ENCODE data around the gene SLC44A3. TPM values are rescaled to one million over a fixed set of nuclear protein-coding genes. Genes with fewer than 3 reads are reported as not detected.

SLC44A3 gene
- total RNA-seq, 1 donor from 2014 or later, result 0.77 TPM

GRCh38 chr1:94905207-94905606 is 85.0 kb downstream of the SLC44A3 start:
- no peak for DNase-seq (ENCODE audit: low read depth, low spot score)
- Mint-ChIP-seq H3K9me3 (no peaks in the 10 kb centered on the region), H3K36me3 (ENCODE audit: low read depth) (peaks cover 28% of the 10 kb centered on the region), H3K27ac (ENCODE audit: unreplicated experiment) (no peak overlapping the region), H3K27me3 (ENCODE audit: low read depth) (no peaks in the 10 kb centered on the region), H3K4me1 (peaks cover 41% of the 10 kb centered on the region), H3K4me3 (no peak overlapping the region)
- TF ChIP-seq, protein P1, sequence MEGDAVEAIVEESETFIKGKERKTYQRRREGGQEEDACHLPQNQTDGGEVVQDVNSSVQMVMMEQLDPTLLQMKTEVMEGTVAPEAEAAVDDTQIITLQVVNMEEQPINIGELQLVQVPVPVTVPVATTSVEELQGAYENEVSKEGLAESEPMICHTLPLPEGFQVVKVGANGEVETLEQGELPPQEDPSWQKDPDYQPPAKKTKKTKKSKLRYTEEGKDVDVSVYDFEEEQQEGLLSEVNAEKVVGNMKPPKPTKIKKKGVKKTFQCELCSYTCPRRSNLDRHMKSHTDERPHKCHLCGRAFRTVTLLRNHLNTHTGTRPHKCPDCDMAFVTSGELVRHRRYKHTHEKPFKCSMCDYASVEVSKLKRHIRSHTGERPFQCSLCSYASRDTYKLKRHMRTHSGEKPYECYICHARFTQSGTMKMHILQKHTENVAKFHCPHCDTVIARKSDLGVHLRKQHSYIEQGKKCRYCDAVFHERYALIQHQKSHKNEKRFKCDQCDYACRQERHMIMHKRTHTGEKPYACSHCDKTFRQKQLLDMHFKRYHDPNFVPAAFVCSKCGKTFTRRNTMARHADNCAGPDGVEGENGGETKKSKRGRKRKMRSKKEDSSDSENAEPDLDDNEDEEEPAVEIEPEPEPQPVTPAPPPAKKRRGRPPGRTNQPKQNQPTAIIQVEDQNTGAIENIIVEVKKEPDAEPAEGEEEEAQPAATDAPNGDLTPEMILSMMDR (conservative IDR thresholded peaks at IDR 0.05), result no peak

DNA sequence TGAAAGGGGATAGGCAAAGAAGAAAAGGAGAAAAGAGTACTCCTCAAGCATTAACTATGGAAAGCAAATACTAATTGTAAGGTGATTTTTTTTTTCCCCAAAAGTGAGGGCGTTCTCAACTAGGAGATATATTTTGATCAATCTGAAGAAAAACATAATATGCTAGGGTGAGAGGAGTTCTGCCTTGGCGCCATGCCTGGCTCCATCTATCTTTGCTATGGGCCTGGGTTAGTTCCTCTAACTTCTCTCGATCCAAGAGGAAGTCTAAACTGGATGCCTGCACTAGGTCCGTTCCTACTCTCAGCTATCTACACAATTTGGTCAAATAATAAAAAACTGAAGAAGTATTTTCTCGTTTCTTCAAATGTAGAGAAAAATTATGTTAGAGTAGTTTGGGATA is 86.2 kb downstream of the SLC44A3 start:
- Mint-ChIP-seq H3K36me3 (ENCODE audit: low read depth) (peaks cover 32% of the 10 kb centered on the region), H3K27me3 (ENCODE audit: low read depth) (no peaks in the 10 kb centered on the region), H3K27ac (ENCODE audit: unreplicated experiment) (peak overlapping the region; percentile 65), H3K4me1 (peaks cover 52% of the 10 kb centered on the region), H3K9me3 (no peaks in the 10 kb centered on the region), H3K4me3 (no peak overlapping the region)
- TF ChIP-seq, protein P1 (conservative IDR thresholded peaks at IDR 0.05), result no peak
- DNase-seq (ENCODE audit: low read depth, low spot score), result no peak

- H3K27ac Mint-ChIP-seq (ENCODE audit: unreplicated experiment), result no peak overlapping the region
- H3K4me3 Mint-ChIP-seq, result no peak overlapping the region
- H3K4me1 Mint-ChIP-seq, result peaks cover 52% of the 10 kb centered on the region
- no peak for DNase-seq (ENCODE audit: low read depth, low spot score)
- H3K36me3 Mint-ChIP-seq (ENCODE audit: low read depth), result peaks cover 32% of the 10 kb centered on the region
- TF ChIP-seq, protein P1 (conservative IDR thresholded peaks at IDR 0.05), result no peak
- H3K9me3 Mint-ChIP-seq, result no peaks in the 10 kb centered on the region
- H3K27me3 Mint-ChIP-seq (ENCODE audit: low read depth), result no peaks in the 10 kb centered on the region
Measured at GRCh38 chr1:94907136-94907535, 87.0 kb downstream of the SLC44A3 start.

DNA sequence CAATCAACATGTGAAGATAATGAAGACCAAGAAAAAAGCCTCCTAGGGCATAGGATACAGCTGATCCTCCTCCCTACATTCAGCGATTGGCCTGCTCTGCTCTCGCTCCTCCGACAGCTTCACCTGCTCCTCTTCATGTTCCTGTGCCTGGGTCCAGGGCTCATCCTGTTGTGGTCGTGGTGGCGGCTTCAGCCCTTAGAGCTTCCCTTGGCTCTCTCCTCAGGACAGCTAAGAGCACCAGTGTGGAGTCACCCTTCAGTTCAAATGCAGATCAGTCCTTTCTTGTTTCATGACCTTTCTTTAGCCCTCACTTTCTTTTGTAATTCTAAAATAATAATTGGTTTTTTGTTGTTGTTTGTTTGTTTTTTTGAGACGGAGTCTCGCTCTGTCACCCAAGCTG is 88.0 kb downstream of the SLC44A3 start:
- peaks cover 34% of the 10 kb centered on the region for H3K36me3 Mint-ChIP-seq (ENCODE audit: low read depth)
- DNase-seq (ENCODE audit: low read depth, low spot score), result no peak
- TF ChIP-seq, protein P1 (conservative IDR thresholded peaks at IDR 0.05), result no peak
- H3K4me3 Mint-ChIP-seq, result no peak overlapping the region
- no peaks in the 10 kb centered on the region for H3K9me3 Mint-ChIP-seq
- H3K27ac Mint-ChIP-seq (ENCODE audit: unreplicated experiment), result no peak overlapping the region
- H3K27me3 Mint-ChIP-seq (ENCODE audit: low read depth), result no peaks in the 10 kb centered on the region
- peaks cover 57% of the 10 kb centered on the region for H3K4me1 Mint-ChIP-seq

DNA sequence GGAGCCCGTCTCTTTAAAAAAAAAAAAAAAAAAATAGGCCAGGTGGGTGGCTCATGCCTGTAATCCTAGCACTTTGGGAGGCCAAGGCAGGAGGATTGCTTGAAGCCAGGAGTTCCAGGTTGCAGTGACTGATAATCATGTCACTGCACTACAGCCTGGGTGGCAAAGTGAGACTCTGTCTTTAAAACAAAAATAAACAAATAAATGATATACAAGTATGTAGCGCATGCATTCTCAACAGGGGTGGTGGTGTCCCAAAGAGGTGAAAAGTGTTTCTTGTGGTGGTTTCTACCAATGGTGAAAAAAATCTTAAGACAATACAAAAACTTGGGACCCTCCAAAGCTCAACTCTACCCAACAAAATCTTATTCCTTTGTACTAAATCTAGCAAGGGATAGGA is 88.8 kb downstream of the SLC44A3 start:
- H3K4me1 Mint-ChIP-seq, result peaks cover 57% of the 10 kb centered on the region
- TF ChIP-seq, protein P1 (conservative IDR thresholded peaks at IDR 0.05), result no peak
- H3K36me3 Mint-ChIP-seq (ENCODE audit: low read depth), result peaks cover 39% of the 10 kb centered on the region
- H3K4me3 Mint-ChIP-seq, result no peak overlapping the region
- H3K9me3 Mint-ChIP-seq, result peaks cover 4% of the 10 kb centered on the region
- H3K27me3 Mint-ChIP-seq (ENCODE audit: low read depth), result no peaks in the 10 kb centered on the region
- no peak for DNase-seq (ENCODE audit: low read depth, low spot score)
- no peak overlapping the region for H3K27ac Mint-ChIP-seq (ENCODE audit: unreplicated experiment)

DNA sequence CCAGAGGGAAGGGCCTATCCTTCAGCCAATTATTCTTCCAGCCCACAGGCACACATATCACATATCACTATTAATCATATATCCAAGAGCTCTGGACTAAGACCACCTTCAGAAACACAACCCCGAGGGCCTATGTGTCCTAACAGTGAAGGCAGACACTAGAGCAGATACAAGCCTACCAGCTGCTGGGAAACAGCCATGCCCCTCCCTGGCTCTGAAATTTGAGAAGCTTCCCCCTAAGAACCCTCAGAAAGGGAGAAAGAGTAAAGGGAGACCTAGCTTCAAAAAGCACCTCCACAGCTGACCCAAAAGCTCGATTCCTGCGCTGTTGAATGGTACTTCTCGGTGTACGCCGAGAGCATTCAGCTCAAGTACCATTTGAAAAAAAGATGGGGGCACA is 89.3 kb downstream of the SLC44A3 start:
- Mint-ChIP-seq H3K4me3 (no peak overlapping the region), H3K36me3 (ENCODE audit: low read depth) (peaks cover 44% of the 10 kb centered on the region), H3K27me3 (ENCODE audit: low read depth) (no peaks in the 10 kb centered on the region), H3K4me1 (peaks cover 59% of the 10 kb centered on the region), H3K9me3 (peaks cover 4% of the 10 kb centered on the region), H3K27ac (ENCODE audit: unreplicated experiment) (no peak overlapping the region)
- no peak for DNase-seq (ENCODE audit: low read depth, low spot score)
- TF ChIP-seq, protein P1 (conservative IDR thresholded peaks at IDR 0.05), result no peak
